Stimulated activated CD8-positive, alpha-beta memory T cell treated with anti-CD3 and anti-CD28 coated beads, Interleukin-7, amount 100 ng/mL, for 4 hours (primary cell): Measurements from ENCODE around the gene SCN4B.

Experiments used
- DNase-seq, 2 donors: peaks; one replicate each; pipeline ENCODE4 v3.0.0-alpha.2; 2020; ENCODE audit warnings: low read depth in 2 of 2

The SCN4B gene

DNA sequence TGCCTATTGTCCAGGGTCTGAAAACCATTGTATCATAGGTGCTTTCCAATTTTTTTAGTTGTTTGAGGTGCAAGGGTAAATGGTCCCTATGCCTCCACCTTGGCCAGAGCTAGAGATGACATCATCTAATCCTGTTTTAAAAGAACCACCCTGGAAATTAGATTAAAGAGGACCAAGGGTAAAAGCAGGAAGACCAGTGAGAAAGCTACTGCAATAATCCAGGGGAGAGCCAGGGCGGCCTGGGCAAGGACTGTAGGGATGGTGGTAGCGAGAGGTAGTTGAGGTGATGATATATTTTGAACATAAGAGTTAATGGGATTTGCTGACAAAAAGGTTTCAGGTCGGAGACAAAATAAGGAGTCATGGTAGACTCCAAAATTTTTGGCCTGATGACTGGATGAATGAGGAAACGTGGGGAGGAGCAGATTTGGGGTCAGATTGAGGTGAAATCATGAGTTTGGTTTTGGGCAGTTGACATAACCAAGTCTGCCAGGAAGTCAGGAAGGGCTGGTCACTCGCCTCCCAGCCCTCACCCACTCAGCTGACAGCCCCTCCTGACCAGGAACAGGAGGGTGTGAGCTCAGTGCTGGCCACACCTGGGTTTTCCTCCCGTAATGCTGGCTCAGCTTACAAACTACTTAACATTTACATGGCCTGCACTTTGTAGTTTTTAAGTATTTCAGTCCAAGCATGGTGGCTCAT, 23.0 kb downstream of the SCN4B start:
- no peak for DNase-seq

DNA sequence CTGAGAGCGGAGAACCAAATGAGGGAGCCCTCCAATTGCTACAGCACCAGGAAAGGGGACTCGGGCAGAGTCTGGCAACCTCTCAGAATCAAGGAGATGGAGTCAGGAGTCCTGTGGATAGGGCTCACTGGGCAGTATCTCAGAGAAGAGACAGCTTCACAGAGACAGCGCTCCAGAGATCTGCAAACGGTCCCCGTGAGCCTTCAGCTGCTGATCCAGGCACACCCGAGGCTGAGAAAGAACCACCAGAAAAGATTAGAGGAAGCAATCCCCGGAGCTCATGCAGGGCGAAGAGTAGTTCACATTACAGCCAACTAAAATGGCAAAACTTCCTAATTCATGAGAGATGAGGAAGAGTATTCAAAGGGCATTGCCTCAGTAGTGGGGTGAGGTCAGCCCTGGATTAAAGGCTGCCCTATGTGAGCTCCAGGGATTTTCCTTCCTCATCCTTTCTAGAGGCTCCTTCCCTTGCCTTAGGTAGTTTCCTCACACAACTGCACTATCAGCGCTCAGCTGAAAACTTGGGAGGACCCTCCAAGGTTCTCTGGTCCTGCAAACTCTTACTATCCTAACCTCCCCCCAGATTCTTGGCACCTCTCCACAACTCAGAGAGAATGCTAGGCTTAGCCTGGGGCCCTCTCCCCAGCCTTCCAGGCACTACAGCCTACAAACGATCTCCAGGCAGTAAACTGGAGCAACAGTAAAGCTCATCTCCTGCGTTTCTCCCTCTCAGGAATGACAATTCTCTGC, 23.7 kb downstream of the SCN4B start:
- DNase-seq, result no peak

DNA sequence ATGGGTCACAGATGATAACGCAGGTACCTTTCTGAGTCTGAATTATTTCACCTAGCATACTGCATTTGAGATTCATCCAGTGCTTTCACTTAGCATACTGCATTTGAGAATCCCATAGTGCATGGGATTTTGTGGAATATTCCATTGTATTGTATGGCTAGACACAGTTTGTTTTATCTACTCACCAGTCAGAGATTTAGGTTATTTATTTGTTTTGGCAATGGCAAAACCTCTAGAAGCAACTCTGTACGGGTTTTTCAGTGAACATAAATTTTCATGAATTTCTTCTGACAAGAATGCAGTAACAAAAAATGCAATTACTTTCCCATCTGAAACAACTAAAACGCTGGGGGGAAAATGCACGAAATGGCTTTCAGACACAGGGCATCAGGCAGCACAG, 24.3 kb downstream of the SCN4B start:
- no peak for DNase-seq

DNA sequence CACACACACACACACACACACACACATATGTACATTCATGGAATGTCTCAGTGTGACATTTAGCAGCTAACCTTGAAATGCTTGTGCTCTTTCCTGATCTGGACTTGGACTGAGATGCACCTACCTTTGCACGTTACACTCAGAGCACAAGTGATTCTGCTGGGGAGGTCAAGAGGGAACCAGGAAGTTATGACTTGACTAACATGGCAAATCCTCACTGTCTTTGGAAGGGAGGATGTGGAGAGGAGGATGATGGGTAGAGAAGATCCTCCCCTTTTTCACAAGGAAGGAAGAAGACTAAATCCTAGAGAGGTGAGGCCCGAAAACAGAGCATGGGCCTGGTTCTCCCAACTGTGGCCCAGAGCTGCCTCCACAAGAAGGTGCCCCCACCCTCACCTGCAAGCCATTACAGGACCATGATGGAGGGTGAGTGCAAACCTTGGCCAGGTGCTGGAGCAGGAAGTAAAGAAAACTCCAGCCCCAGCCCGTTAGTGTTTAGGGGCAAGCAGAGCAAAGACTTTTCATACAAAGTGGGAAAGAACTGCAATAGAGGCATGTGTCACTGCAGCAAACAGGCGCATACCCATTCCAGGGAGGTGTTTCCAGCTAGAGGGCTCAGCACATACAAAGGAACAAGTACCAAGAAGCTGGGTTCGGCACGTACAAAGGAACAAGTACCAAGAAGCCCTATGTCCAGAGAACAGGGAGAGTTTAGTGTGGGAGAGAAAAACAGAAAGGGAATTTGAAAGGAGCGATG, 26.4 kb downstream of the SCN4B start:
- no peak for DNase-seq

DNA sequence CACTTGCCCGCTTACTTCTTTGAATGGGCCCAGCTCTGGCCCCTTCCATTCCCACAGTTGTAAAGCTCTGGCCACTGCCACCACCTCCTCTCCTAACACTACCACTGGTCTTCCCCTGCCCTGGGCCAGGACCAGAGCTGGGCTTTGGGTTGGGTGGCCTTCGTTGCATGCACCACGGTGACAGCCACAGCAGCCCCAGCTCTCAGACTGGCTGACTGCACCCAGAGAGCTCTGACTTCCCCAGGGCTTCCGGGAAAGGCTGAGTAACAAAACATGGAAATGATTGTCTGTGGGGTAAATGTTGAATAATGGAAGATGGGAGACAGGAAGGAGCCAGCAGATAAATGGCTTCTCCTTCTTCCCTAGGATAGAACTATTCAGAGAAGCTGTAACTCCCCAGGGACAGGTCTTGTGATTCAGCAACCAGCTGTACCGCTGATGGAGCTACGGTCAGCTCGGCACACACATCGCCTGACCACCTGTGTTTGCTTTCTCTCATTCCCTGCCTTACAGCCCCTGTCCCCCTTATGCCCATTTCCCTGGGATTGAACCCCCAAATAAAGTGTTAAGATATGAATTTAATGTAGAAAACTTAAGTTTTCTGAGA, 27.6 kb downstream of the SCN4B start:
- no peak for DNase-seq

DNA sequence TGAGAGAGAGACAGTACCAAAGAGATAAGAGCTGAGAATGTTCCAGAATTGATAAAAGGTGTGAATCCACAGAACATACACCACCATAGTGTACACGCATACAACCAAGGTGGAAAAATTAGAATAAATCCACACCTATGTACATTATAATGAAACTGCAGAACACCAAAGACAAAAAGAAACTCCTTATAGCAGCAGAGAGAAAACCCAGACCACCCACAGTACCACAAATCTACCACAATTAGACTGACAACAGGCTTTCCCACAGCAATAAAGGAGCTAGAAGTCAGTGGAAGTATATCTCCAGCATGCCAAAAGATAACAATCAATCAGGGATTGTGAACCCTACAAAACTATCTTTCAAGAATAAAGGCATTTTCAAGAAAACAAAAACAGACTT, 31.8 kb downstream of the SCN4B start:
- DNase-seq, result no peak

DNA sequence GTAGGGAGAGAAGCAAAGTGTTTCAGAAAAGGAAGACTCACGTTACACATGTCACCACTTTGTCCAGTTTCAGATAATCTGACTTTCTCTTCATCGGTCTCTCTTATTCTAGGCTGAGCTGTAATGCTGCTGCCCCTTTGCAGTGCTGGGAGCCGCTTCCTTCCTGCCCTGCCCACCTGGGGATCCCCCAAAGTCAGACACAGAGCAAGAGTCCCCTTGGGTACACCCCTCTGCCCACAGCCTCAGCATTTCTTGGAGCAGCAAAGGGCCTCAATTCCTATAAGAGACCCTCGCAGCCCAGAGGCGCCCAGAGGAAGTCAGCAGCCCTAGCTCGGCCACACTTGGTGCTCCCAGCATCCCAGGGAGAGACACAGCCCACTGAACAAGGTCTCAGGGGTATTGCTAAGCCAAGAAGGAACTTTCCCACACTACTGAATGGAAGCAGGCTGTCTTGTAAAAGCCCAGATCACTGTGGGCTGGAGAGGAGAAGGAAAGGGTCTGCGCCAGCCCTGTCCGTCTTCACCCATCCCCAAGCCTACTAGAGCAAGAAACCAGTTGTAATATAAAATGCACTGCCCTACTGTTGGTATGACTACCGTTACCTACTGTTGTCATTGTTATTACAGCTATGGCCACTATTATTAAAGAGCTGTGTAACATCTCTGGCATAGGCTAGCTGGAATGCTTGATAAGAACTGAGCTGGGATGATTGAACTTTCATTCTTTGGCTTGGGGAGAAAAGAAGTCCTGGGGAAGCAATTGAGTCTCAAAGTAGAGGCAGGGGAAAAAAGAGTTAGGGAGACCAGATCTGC, 34.6 kb downstream of the SCN4B start:
- DNase-seq, result peak in 1 of 2 donors; percentile 21

DNA sequence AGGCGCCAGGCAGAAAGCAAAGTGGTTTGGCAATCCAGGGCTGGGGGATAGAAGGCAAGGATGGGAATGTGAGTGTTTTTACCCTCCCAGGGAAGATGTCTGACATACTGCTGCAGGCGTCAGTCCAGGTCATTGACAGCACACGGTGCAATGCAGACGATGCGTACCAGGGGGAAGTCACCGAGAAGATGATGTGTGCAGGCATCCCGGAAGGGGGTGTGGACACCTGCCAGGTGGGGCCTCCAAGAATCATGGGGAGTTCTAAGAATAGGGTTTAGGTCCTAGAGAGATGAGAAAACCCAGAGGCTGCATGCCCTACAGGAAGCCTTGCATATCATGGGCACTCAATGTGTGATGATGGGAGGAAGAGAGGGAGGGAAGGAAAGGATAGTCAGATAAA, 37.6 kb downstream of the SCN4B start:
- DNase-seq, result no peak

DNA sequence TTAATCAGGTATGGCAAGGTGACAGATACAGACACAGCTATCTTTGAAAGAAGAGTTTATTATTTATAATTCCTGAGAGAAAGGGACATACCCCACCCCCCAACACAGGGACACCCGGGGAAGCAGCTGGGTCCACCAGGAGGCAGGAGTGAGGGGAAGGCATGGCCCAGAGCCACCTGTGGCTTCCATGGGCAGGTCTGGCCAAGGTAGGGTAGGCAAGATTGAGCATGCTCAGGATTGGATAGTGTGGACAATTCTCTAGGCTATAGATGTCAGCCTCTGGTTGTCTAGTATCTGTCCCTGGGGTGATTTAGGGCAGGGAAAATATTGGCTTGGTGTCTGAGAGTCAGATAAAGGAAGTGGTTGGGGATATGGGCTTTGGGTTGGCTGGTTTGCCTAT, 38.4 kb downstream of the SCN4B start:
- no peak for DNase-seq

DNA sequence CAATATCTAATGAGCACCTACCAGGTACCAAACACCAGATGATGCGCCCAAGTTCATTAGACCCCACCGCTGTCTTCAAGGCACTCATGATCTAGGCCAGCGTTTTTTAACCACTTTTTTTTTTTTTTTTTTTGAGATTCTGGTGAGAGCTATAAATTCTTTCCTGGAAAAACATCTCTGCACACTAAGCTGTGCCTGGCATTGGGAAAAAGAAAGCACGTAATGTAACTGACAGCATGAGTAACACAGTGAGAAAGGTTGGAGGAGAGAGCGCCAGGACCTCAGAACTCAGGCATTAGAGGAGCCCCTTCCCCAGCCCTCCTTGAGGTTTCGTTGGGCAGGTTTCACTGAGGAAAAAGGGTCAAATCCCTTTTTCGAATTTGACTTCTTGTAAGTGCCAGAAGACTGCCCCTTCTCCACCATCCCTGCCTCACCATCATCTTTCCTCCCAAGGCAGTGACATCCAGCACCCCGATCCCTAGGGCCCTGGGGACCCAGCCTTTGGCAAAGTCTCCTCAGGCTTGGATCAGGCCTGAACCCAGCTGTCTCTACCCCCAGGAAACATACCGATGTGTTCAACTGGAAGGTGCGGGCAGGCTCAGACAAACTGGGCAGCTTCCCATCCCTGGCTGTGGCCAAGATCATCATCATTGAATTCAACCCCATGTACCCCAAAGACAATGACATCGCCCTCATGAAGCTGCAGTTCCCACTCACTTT, 39.8 kb downstream of the SCN4B start:
- no peak for DNase-seq

DNA sequence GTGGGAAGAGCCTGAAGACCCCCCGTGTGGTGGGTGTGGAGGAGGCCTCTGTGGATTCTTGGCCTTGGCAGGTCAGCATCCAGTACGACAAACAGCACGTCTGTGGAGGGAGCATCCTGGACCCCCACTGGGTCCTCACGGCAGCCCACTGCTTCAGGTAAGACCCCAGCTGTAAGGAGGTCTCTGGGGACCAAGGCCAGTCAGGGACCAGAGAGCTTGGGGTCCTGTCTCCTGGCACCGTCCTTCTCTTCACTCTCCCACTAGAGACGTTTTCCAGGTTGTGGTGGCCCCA, 40.9 kb downstream of the SCN4B start:
- no peak for DNase-seq

DNA sequence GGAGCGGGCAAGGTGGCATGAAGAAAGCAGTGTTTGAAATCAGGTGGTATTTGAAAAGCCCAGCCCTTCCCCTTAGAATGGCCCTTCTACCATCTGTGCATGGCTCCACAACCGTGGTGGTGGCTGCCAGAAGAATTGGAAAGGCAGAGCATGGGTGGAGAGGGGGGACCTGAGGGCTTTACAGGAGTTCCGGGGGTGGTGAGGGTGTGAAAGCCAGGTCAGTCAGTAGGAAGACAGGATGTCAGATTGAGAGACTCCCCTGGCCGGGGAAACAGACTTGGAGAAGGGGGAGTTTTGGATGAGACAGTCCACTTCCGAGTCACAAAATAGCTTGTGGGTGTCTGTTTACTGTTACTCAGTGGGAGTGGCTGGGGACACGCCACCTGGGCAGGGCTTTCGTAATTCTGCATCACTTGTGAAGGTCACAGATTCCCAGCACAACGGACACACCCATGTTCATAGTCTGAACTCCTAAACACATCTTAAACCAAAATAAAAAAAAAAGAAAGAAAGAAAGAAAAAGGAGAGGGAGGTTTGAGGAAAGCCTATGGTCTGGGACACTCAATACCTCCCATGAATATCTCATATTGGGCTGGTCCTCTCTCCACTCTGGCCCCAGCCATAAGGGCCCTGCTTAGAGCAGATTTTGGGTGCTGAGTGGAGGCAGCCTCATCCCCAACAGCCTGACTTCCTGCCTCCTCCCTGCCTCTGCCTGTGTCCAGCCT, 41.4 kb downstream of the SCN4B start:
- no peak for DNase-seq

DNA sequence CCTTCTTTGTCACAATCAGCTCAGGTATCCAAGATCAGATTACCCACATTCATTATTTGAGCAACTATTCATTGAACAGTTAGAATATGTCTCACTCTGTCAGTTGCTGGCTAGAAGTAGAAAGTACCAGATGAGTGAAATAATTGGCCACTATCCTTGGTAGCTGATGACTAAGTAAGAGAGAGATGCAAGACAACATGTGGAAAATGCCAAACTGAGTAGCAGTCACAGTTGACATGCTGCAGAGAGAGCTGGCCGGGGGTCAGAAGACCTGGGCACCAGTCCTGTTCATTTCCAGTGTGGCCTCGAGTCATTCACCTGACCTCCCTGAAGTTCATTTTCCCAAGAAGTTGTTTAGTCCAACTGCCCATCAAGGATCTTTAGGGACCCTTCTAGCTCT, 43.4 kb downstream of the SCN4B start:
- no peak for DNase-seq

DNA sequence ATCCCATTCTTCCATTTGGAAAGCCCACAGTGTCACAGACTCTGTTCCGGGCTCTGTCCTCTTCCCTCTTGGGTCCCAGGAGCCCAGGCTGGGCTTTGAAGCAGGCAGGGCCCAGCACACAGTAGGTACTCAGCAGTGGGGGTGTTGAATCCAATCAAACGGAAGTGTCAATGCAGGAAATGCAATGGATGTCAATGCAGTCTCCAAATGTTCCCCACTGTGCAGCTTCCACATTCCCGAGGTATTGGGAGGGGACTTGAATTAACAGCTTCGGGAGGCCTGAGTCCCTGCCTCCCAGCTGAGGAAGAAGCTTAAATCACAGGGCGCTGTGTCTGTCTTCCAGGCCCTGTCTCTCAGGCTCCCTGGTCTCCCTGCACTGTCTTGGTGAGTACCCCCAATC, 44.1 kb downstream of the SCN4B start:
- DNase-seq, result no peak

DNA sequence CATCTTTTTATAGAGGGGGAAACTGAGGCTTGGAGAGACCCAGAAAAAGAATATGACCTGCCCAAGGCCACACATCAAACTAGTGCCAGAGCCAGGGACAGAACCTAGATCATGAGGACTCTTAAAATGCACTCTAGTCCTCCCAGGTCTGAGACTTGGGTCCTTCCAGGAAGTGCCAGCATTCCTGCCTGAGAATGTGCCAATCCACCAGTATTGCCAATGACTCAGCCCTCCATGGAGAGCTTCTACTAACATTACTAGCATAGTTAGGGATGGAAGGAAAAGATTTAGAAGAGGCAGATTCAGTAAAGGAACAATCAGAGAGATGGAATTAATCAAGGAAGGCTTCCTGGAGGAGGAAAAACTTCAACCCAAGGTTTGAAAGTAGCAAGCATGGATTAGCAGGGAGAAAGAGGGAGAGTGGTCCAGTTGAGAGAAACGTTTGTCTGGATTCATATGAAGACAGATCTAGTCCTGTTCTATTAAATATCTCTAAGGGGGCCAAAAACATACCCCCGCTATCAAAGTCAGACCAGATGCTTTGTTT, 45.8 kb downstream of the SCN4B start:
- no peak for DNase-seq

DNA sequence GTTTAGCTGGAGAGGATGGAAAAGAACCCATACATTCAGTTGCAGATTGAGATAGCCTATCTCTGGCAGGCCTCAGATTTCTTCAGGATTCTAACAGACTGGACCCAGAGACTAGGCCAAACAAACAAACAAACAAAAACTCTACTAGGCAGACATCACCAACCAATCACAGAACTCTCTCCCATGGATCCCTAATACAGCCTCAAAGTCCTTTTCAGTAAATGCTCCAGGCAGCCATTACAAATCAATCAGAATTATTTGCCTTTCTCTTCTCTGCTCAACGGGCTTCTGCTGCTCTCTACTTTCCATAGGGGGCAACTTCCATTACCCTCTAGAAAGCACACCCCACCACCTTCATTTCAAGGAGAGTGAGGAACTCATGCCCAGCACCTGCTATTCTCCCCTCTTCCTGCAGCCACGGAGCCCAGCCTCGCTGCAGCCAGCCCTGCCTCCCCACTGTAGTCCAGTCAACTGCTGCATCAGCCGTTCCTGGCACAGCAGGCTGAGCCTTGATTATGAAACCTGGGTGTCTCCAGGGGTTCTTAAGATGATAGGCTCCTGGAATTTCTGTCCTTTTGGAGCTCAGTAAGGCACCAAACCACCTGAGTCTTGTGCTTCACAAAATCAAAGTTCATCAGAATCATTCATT, 46.8 kb downstream of the SCN4B start:
- no peak for DNase-seq

DNA sequence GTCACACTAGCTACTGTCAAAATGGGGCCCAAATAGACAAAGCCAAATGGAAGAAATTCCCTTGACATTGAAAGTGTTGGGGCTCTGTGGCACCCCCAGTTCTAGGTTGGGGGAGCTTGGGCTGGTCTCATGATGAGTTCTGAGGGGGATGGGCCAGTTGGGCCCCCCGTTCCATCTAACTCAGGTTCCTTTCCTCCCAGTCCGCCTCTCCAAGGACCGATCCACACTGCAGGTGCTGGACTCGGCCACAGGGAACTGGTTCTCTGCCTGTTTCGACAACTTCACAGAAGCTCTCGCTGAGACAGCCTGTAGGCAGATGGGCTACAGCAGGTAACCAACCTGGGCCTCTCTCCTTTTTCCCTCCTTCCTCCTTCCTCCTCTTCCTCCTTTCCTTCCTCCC, 48.1 kb downstream of the SCN4B start:
- DNase-seq, result no peak

DNA sequence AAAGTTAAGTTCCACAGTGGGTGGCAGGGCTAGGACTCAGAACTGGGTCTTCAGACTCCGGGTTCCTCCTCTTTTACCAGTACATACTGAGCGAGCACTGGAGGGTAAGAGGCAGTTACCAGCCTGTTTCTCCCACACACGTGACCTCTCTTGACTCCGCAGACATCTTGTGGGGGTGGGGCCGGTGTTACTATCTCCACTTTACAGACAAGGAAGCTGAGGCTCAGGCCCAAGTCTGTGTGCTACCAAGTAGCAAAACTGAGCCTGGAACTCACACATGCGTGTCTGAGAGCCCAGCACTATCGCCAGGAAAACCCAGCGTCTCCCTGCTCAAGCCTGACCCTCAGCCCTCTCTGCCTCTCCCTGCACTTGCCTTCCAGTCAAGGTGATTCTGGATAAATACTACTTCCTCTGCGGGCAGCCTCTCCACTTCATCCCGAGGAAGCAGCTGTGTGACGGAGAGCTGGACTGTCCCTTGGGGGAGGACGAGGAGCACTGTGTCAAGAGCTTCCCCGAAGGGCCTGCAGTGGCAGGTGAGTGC, 49.8 kb downstream of the SCN4B start:
- no peak for DNase-seq

DNA sequence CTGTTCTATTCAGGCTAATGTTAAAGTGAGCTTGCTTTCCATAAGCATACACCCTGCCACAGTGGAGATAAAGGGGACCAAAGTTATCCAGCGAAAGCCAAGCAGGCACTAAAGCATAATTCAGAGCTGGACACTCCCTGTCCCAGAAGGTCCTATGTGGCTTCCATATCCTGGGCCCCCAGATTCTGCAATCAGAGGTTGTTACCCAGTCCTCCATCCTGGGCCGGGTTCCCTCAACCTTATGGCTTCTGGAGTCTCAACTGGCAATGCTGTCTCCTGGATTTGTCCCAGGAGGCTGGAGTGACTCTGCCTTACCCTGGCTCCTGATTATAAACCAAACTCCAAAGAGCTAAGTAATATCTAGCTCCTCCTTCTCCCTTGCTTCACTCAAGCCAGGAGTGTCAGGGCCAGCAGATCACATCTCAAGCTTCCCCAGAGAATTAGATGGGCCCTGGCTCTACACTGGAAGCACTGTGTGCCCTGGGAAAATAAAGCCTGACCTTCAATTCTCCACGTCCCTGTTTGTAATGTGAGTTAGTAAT, 51.9 kb downstream of the SCN4B start:
- DNase-seq, result no peak
